Neural progenitor cell (in vitro differentiated cells): ENCODE results near the gene RCAN3.

Source experiments
- EZH2 ChIP-seq: fragments of 200-600 bp; sonication (generic); IDR thresholded peaks from 2 replicates; pipeline ENCODE4 v1.6.1; 2017; ENCODE audit warnings: antibody characterized with exemption, mild to moderate bottlenecking, moderate library complexity
- EZH2phosphoT487 ChIP-seq: fragments of 200-600 bp; sonication (generic); IDR thresholded peaks from 2 replicates; pipeline ENCODE4 v1.6.1; 2017; ENCODE audit warnings: antibody characterized with exemption
- TF ChIP-seq, protein P1 (sequence below): fragments of 200-600 bp; sonication (generic); IDR thresholded peaks from 2 replicates; pipeline ENCODE4 v1.5.1; 2017; ENCODE audit warnings: antibody characterized with exemption, mild to moderate bottlenecking

DNA sequence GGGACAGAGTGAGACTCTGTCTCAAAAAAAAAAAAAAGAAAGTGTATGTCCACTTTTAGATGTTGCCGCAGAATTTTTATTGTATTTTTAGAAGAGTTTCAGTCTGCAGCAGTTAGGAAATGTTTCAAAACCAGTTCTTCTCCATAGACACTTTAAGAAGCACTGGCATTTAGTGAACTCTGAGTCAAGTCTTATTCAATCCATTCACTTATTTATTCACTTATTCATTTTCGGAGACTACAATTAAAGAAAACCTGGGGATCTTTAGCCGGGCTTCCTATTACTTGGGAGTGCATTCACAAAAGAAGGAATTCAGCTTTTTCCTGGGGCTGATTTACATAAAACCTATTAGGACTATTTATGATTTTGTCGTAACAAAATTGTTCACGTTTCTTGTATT is 12.3 kb downstream of the RCAN3 start:
- TF ChIP-seq, protein P1, sequence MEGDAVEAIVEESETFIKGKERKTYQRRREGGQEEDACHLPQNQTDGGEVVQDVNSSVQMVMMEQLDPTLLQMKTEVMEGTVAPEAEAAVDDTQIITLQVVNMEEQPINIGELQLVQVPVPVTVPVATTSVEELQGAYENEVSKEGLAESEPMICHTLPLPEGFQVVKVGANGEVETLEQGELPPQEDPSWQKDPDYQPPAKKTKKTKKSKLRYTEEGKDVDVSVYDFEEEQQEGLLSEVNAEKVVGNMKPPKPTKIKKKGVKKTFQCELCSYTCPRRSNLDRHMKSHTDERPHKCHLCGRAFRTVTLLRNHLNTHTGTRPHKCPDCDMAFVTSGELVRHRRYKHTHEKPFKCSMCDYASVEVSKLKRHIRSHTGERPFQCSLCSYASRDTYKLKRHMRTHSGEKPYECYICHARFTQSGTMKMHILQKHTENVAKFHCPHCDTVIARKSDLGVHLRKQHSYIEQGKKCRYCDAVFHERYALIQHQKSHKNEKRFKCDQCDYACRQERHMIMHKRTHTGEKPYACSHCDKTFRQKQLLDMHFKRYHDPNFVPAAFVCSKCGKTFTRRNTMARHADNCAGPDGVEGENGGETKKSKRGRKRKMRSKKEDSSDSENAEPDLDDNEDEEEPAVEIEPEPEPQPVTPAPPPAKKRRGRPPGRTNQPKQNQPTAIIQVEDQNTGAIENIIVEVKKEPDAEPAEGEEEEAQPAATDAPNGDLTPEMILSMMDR, result no peak
- TF ChIP-seq EZH2, result no peak
- TF ChIP-seq EZH2phosphoT487, result no peak
